ENCODE data around the gene ZNF750.

DNA sequence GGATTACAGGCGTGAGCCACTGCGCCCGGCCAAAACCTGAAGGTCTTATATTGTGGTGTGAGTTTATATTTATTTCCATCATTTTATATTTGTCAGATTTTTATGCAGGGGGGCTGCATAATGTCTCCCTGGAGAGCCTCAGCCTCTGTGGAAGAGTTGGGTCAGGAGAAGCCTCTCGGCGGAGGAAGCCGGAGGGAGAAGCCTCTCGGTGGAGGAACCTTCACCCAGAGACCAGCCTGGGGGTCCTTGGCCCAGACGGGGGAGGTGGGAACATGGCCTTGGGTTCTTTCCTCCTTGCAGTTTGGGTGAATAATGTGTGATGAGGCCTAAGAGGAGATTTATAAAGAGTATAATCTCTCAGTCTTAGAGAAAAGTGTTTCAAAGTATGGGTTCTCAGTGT is 22.4 kb upstream of the ZNF750 start:
- TF ChIP-seq GATA2 (IDR thresholded peaks at IDR 0.05; ENCODE audit: low read depth, low read length) (no peak), GATA3 (IDR thresholded peaks at IDR 0.05; ENCODE audit: low read depth, low read length) (no peak)

All from SH-SY5Y (cell line).